SK-N-SH (cell line): ENCODE data around the gene MFNG. TPM values are rescaled to one million over a fixed set of nuclear protein-coding genes. Genes with fewer than 3 reads are reported as not detected.

Experiments
- CTCF ChIA-PET: fragments of 300-600, 350-600 bp; formaldehyde crosslinking; extraction: SDS; loops from one replicate; lab custom pipeline; 2021; lab: Yijun Ruan, JAX
- POLR2A ChIA-PET: fragments of 350-600 bp; sonication (Branson Sonifier 250); formaldehyde crosslinking; extraction: SDS; loops from one replicate; lab custom pipeline; 2020; ENCODE audit warnings: antibody characterized with exemption, inconsistent platforms; lab: Yijun Ruan, JAX
- DNase-seq: peaks from one replicate; pipeline ENCODE4 v3.0.0; 2012
- H2AFZ ChIP-seq: fragments of 200-600 bp; sonication (generic); 2 replicates; pipeline ENCODE4 v1.8.1; 2016; ENCODE audit warnings: antibody characterized with exemption, mild to moderate bottlenecking, low read depth
- H3F3A ChIP-seq: fragments of 200-600 bp; sonication (generic); replicated peaks from 2 replicates; pipeline ENCODE3; 2016; ENCODE audit warnings: antibody characterized with exemption, mild to moderate bottlenecking; ENCODE audit not compliant: insufficient read depth
- H3K27ac ChIP-seq, 2 experiments: fragments of 200-500 bp in 1 of 2; fragments of 200-600 bp in 1 of 2; sonication (Bioruptor generic) in 1 of 2; sonication (generic), shearing (Covaris generic) in 1 of 2; 2 replicates each; pipeline versions ENCODE4 v1.5.1 to v1.6.1; 2014 to 2016; ENCODE audit warnings: low read depth in 2 of 2, inconsistent platforms in 1 of 2, low read length in 1 of 2, mild to moderate bottlenecking in 1 of 2, mixed read lengths in 1 of 2
- H3K27me3 ChIP-seq: fragments of 200-600 bp; sonication (generic), shearing (Covaris generic); 2 replicates; pipeline ENCODE4 v1.6.1; 2016; ENCODE audit warnings: mixed run types; ENCODE audit not compliant: insufficient read depth
- H3K36me3 ChIP-seq, 2 experiments: fragments of 200-500 bp in 1 of 2; fragments of 200-600 bp in 1 of 2; sonication (Bioruptor generic) in 1 of 2; sonication (generic) in 1 of 2; replicated peaks in 1 of 2; 2 replicates each; pipeline versions ENCODE3 to v1.5.1; 2014 to 2016; ENCODE audit warnings: low read length in 1 of 2, mild to moderate bottlenecking in 1 of 2; ENCODE audit not compliant: insufficient read depth in 2 of 2, control insufficient read depth in 1 of 2
- H3K4me1 ChIP-seq, 2 experiments: fragments of 200-500 bp in 1 of 2; fragments of 200-600 bp in 1 of 2; sonication (Bioruptor generic) in 1 of 2; sonication (generic), shearing (Covaris generic) in 1 of 2; 2 replicates each; pipeline versions ENCODE4 v1.5.1 to v1.6.1; 2014 to 2016; ENCODE audit warnings: low read depth in 1 of 2, low read length in 1 of 2, mixed run types in 1 of 2; ENCODE audit not compliant: insufficient read depth in 2 of 2, control insufficient read depth in 1 of 2
- H3K4me2 ChIP-seq: fragments of 200-600 bp; sonication (generic), shearing (Covaris generic); 2 replicates; pipeline ENCODE4 v1.6.1; 2017; ENCODE audit warnings: mixed run types
- H3K4me3 ChIP-seq, 2 experiments: fragments of 200-500 bp in 1 of 2; fragments of 200-600 bp in 1 of 2; sonication (Bioruptor generic) in 1 of 2; sonication (generic), shearing (Covaris generic) in 1 of 2; 2 replicates each; pipeline versions ENCODE4 v1.5.1 to v1.8.1; 2014 to 2016; ENCODE audit warnings: low read depth in 2 of 2, inconsistent platforms in 1 of 2, low read length in 1 of 2, mild to moderate bottlenecking in 1 of 2, mixed read lengths in 1 of 2, moderate library complexity in 1 of 2
- H3K79me2 ChIP-seq: fragments of 200-600 bp; sonication (generic); 2 replicates; pipeline ENCODE4 v1.8.1; 2017; ENCODE audit warnings: mild to moderate bottlenecking; ENCODE audit not compliant: insufficient read depth
- H3K9ac ChIP-seq: fragments of 200-600 bp; sonication (generic); 2 replicates; pipeline ENCODE4 v1.6.1; 2017; ENCODE audit warnings: mixed run types
- H3K9me2 ChIP-seq: fragments of 200-600 bp; sonication (generic); 2 replicates; pipeline ENCODE4 v1.6.1; 2017; ENCODE audit warnings: mixed run types
- H3K9me3 ChIP-seq: fragments of 200-600 bp; sonication (generic); 2 replicates; pipeline ENCODE4 v1.6.1; 2017; ENCODE audit warnings: mixed run types, mild to moderate bottlenecking, moderate library complexity
- H4K20me1 ChIP-seq: fragments of 200-600 bp; sonication (generic); 2 replicates; pipeline ENCODE4 v1.6.1; 2017; ENCODE audit warnings: mild to moderate bottlenecking, mixed run types; ENCODE audit not compliant: insufficient read depth
- CHD2 ChIP-seq: fragments of 150-350 bp; IDR thresholded peaks from 2 replicates; pipeline ENCODE4 v1.6.1; 2018; ENCODE audit warnings: low read length; ENCODE audit not compliant: partially characterized antibody
- EZH2phosphoT487 ChIP-seq: fragments of 200-600 bp; sonication (generic); IDR thresholded peaks from 2 replicates; pipeline ENCODE4 v1.6.1; 2017; ENCODE audit warnings: low read depth, mixed run types, mild to moderate bottlenecking, antibody characterized with exemption, moderate library complexity, borderline replicate concordance
- FOXJ3 ChIP-seq: sonication (generic); formaldehyde crosslinking; IDR thresholded peaks from 2 replicates; pipeline ENCODE4 v1.5.1; 2020; ENCODE audit warnings: mild to moderate bottlenecking, missing genetic modification reagents
- MEF2A ChIP-seq: IDR thresholded peaks from 2 replicates; pipeline ENCODE4 v1.4.0; 2012; ENCODE audit warnings: low read depth, borderline replicate concordance
- MXI1 ChIP-seq: IDR thresholded peaks from 2 replicates; pipeline ENCODE4 v1.6.1; 2012; ENCODE audit warnings: mild to moderate bottlenecking, low read depth, low read length, improper control_type of control experiment
- NRF1 ChIP-seq: IDR thresholded peaks from 2 replicates; pipeline ENCODE4 v1.6.1; 2012; ENCODE audit warnings: low read depth, mild to moderate bottlenecking, low read length
- RCOR1 ChIP-seq: fragments of 150-350 bp; IDR thresholded peaks from 2 replicates; pipeline ENCODE4 v1.6.1; 2017; ENCODE audit warnings: antibody characterized with exemption, low read length
- RFX5 ChIP-seq: IDR thresholded peaks from 2 replicates; pipeline ENCODE4 v1.6.1; 2012; ENCODE audit warnings: mild to moderate bottlenecking, improper control_type of control experiment, low read length
- RXRA ChIP-seq: IDR thresholded peaks from 2 replicates; pipeline ENCODE4 v1.4.0; 2012; ENCODE audit warnings: low read depth, mild to moderate bottlenecking, borderline replicate concordance
- SIN3A ChIP-seq: IDR thresholded peaks from 2 replicates; pipeline ENCODE4 v1.6.1; 2012; ENCODE audit warnings: low read depth, mild to moderate bottlenecking, low read length, moderate library complexity, borderline replicate concordance
- TAF1 ChIP-seq: IDR thresholded peaks from 2 replicates; pipeline ENCODE4 v1.6.1; 2012; ENCODE audit warnings: low read depth, mild to moderate bottlenecking, low read length, moderate library complexity, borderline replicate concordance
- TEAD4 ChIP-seq: IDR thresholded peaks from 2 replicates; pipeline ENCODE4 v1.4.0; 2012; ENCODE audit warnings: mild to moderate bottlenecking, borderline replicate concordance; ENCODE audit not compliant: insufficient read depth
- USF1 ChIP-seq: IDR thresholded peaks from 2 replicates; pipeline ENCODE4 v1.4.0; 2012; ENCODE audit warnings: low read depth, borderline replicate concordance
- USF2 ChIP-seq: fragments of 150-350 bp; IDR thresholded peaks from 2 replicates; pipeline ENCODE4 v1.6.1; 2017; ENCODE audit warnings: antibody characterized with exemption, low read length, low read depth, borderline replicate concordance
- ZBTB33 ChIP-seq: IDR thresholded peaks from 2 replicates; pipeline ENCODE4 v1.4.0; 2012; ENCODE audit warnings: low read depth, borderline replicate concordance
- WGBS: methylation state at CpG from one replicate; pipeline ENCODE4 v1.1.6; 2017; ENCODE audit warnings: low lambda C conversion rate; 5-methylcytosine and 5-hydroxymethylcytosine counted together
- polyA plus RNA-seq, 3 experiments: library from polyadenylated mRNA; depleted of rRNA; stranded (reverse); fragments of >200 nt; gene quantifications; 2 replicates each; pipeline ENCODE4 v1.2.3, GENCODE V29; 2012

The MFNG gene
- polyA plus RNA-seq, 1 of the 3 experiments (the other 2 are of a cell fraction): 0.18 TPM

DNA sequence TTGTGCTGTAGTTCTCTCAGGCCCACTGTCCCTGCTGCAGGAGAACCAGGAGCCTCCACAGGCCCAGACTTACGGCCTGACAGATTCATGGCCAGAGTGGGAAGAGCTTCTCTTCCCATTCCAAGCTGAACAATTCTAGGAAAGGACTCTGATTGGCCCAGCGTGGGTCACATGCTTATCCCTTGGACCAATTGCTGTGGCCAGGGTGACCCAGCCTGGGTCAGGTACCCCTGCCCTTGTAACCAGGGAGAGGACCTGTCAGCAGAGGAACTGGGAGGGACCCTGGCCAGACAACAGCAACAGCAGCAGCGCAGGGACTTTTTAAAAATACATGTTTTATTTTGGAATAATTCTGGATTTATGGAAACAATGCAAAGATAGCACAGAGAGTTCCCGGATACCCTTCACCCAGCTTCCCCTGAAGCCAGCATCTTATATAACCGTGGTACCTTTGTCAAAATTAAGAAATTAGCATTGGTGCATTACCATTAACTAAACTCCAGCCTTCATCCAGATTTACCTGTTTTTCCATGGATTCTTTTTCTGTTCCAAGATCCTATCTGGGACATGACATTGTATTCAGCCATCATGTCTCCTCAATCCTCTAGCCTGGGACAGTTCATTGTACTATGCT is 50.1 kb downstream of the MFNG start:
- 82% methylated on average over 5 of the region's 5 CpGs for WGBS
- H3K4me3 ChIP-seq: no peak overlapping the region
- H3K79me2 ChIP-seq: no peaks in the 10 kb centered on the region
- H3K9ac ChIP-seq: no peak overlapping the region
- H4K20me1 ChIP-seq: no peaks in the 10 kb centered on the region
- H3K27ac ChIP-seq: no peak overlapping the region
- ChIA-PET CTCF (interaction anchor here (0.7 to 7.6 kb wide), 3 partner anchors 8 to 118 kb away, joined by 3 to 57 read pairs (median 9); partner anchors contain the start of gene ELFN2), POLR2A (no interaction called here)
- no peak overlapping the region for H2AFZ ChIP-seq
- H3K27me3 ChIP-seq: no peaks in the 10 kb centered on the region
- no peaks in the 10 kb centered on the region for H3K9me2 ChIP-seq
- no peaks in the 10 kb centered on the region; a peak in 1 of 4 replicates for H3K4me1 ChIP-seq
- TF ChIP-seq CHD2 (no peak), RCOR1 (no peak), MXI1 (no peak), TEAD4 (no peak), NRF1 (no peak), FOXJ3 (no peak)
- TF ChIP-seq, all 33 proteins: peak for 0
- H3K9me3 ChIP-seq: peaks cover 5% of the 10 kb centered on the region; the same call in 1 of the 2 replicates
- H3F3A ChIP-seq: peaks cover 20% of the 10 kb centered on the region
- DNase-seq: no peak
- H3K4me2 ChIP-seq: no peak overlapping the region
- H3K36me3 ChIP-seq: no peaks in the 10 kb centered on the region

GRCh38 chr22:37433786-37434185 is 52.4 kb downstream of the MFNG start:
- no peak for DNase-seq
- Histone ChIP-seq H3K79me2 (no peaks in the 10 kb centered on the region), H4K20me1 (no peaks in the 10 kb centered on the region), H3K27ac (no peak overlapping the region), H2AFZ (no peak overlapping the region), H3K9me3 (peaks cover 5% of the 10 kb centered on the region; the same call in 1 of the 2 replicates), H3K9me2 (no peaks in the 10 kb centered on the region), H3K4me1 (no peaks in the 10 kb centered on the region; a peak in 1 of 4 replicates), H3K9ac (no peak overlapping the region), H3K4me3 (no peak overlapping the region), H3K36me3 (no peaks in the 10 kb centered on the region), H3F3A (peaks cover 21% of the 10 kb centered on the region), H3K27me3 (no peaks in the 10 kb centered on the region; the same call in 1 of the 2 replicates), H3K4me2 (no peak overlapping the region)
- no peak for TF ChIP-seq SIN3A
- TF ChIP-seq ZBTB33: no peak
- no peak for TF ChIP-seq TAF1
- TF ChIP-seq EZH2phosphoT487: no peak
- no peak for TF ChIP-seq MXI1
- TF ChIP-seq MEF2A: no peak
- no peak for TF ChIP-seq RFX5
- TF ChIP-seq USF2: no peak
- no peak for TF ChIP-seq RXRA
- no peak for TF ChIP-seq USF1
- TF ChIP-seq RCOR1: no peak
- ChIA-PET POLR2A (no interaction called here), CTCF (interaction anchor here (0.9 to 10.0 kb wide), 9 partner anchors 9 to 129 kb away, joined by 3 to 287 read pairs (median 3); no protein-coding TSS in a partner anchor)
- WGBS: 76% methylated on average over 8 of the region's 11 CpGs
